OCI-LY1 (cell line): Measurements from ENCODE around the gene SIRPA.

Experiments
- CTCF ChIP-seq: fragments of 200-600 bp; sonication (generic), shearing (Covaris generic); IDR thresholded peaks from 2 replicates; pipeline ENCODE4 v1.5.1; 2017; ENCODE audit warnings: mild to moderate bottlenecking, antibody characterized with exemption, low read length, moderate library complexity, mixed read lengths
- EZH2 ChIP-seq: fragments of 200-600 bp; sonication (generic), shearing (Covaris generic); IDR thresholded peaks from 2 replicates; pipeline ENCODE4 v1.8.0; 2017; ENCODE audit warnings: borderline replicate concordance, mixed run types, mild to moderate bottlenecking, antibody characterized with exemption, low read length, moderate library complexity, mixed read lengths

DNA sequence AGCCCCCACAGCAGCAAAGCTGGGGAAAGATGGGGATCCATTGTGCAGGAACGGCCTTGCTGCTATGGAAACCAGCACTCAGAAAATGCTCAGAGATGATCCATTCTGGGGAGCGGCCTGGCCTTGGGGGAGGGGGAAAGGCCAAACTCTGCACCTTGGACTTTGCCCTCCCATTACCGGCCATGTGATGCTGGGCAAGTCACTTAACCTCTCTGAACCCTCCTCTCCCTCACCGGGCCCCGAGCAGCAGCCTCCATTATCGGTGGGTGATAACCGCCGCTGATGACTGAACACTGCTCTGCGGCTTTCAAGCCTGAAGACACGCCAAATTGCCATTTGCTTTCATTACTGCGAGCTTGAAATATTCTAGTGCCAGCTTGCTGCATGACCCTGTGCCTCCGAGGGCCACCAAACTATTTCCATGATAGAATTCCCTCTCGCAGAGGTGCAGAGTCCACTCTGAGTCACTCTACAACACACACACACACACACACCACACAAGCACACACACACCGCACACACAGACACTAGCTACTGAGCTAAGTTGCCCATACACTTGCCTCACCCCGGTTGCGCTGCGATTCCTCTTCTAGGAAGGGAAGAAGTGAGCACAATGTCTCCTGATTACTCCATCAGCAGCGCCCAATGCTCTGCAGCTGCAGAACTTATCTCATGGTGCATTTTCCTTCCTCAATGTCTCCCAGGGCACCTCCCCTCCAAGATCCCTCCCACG, 20.6 kb upstream of the SIRPA start:
- TF ChIP-seq CTCF (no peak), EZH2 (no peak)
